Measurements from ENCODE around the gene VAMP8.
"Not testable (repeated sequence)": the region's sequence is repeated elsewhere in the genome, so short reads cannot be mapped to it uniquely, and the experiment has no call there.

The VAMP8 gene

GRCh38 chr2:85583667-85584353 is 6.4 kb downstream of the VAMP8 start:
- peak; percentile 35 for DNase-seq

- DNase-seq = peak; percentile 41
Observed at GRCh38 chr2:85584354-85584856, 7.0 kb downstream of the VAMP8 start, which contains the start of gene VAMP5. Gene VAMP5 (plus strand): TSS chr2:85584431. CDS start chr2:85584491, 60 bp downstream.

- no peak for DNase-seq
Observed at GRCh38 chr2:85584857-85585780, 7.7 kb downstream of the VAMP8 start.

GRCh38 chr2:85585781-85586105 is 8.4 kb downstream of the VAMP8 start:
- DNase-seq = no peak

- DNase-seq = peak; percentile 37
Observed at GRCh38 chr2:85588236-85588635, 10.8 kb downstream of the VAMP8 start.

DNA sequence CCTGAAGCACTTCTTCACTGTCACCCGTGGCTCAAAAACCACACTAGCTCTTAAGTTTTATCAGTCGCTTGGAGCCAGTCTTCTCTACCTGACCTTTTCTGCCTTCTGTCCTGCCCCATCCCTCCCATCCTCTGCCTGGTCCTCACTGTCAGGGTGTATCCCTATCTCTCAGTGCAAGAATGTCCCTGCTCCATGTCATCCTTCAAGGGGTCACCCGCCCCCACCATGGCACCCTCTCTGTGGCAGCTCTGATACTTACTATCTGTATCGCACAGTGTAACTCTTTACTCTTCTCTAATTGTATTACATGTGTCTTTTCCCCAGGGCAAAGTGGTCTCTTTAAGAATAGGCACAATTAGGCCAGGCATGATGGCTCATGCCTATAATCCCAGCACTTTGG is 11.3 kb downstream of the VAMP8 start:
- no peak for DNase-seq

DNA sequence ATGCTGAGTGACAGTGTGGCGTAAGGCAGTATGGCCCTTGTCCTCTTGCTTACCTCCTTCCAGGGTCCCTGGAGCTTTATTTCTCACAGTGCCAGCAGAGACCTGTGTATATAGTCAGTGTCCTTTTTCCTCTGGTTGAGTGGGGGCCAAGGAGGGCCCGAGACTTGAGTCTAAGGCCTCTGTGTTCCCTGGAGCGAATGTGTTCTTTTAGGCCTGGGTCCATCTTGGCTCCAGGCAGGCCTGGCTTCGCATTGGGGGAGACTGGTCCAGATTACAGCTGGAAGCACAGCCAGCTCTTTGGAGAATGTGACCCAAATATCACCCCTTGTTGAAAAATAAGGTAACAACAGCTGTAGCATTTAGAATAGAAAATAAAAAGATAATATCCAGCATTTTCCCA is 11.8 kb downstream of the VAMP8 start:
- no peak for DNase-seq

GRCh38 chr2:85589982-85590791 is 12.8 kb downstream of the VAMP8 start:
- no peak for DNase-seq

GRCh38 chr2:85590950-85591349 is 13.6 kb downstream of the VAMP8 start:
- DNase-seq = no peak

DNA sequence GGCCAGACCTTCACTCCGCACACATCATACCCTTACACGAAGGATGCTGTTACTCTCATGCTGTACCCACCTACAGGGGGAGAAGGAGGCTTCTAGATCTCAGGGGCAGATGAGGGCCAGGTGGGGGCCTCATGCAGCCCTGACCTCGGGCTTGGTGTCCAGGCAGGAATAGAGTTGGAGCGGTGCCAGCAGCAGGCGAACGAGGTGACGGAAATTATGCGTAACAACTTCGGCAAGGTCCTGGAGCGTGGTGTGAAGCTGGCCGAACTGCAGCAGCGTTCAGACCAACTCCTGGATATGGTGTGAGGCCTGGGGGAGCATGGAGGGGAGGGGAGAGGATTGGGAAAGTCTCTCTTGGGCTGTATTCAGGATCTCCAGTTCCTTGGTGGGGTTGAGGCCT is 14.2 kb downstream of the VAMP8 start:
- no peak for DNase-seq

GRCh38 chr2:85592299-85592698 is 14.9 kb downstream of the VAMP8 start:
- not testable (repeated sequence) for DNase-seq

DNA sequence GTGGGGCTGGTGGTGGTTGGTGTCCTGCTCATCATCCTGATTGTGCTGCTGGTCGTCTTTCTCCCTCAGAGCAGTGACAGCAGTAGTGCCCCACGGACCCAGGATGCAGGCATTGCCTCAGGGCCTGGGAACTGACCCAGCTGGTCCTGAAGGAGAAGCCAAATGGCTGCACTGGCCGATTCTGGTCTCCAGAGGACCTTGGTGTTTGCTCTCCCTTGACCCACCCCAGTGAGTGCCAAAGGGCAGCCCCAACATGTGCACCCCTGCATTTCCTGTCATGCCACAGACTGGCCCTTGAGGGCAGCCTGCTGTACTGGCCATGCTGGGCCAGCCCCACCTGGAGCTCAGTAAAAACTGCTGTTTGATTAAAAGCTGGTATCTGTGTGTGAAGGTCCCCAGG is 15.6 kb downstream of the VAMP8 start:
- DNase-seq = no peak

DNA sequence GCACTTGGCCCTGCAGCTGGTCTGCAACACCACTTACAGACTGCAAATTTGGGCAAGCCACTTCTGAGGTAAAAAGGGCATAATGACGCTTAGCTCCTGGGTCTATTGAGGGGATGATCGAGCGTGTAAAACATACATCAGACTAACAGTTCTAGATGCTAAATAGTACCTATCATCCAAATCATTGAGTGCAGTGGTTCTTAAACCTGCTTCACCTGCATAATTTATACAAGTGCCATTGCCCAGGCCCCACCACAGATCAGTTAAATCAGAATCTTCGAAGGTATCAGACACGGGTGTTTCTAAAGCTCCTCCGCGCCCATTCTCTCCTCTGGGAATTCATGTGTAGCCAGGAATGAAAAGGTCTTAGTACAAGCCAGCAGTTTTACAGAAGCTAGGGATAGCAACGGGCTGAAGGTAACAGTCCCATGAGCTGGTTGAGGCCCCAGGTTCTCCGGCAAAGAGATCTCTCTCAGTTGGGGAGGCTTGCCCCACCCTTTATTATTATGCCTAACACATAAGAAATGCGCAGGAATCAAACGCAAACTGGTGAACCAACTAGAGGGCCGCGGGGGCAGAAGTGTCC is 17.4 kb downstream of the VAMP8 start:
- DNase-seq = no peak

GRCh38 chr2:85595301-85596025 is 18.1 kb downstream of the VAMP8 start, which contains the start of gene RNF181:
Gene RNF181 (plus strand): TSS chr2:85595745. CDS start chr2:85595764, 19 bp downstream.
- peak; percentile 100 for DNase-seq

- DNase-seq = peak; percentile 38
Observed at GRCh38 chr2:85596026-85596333, 18.6 kb downstream of the VAMP8 start.

GRCh38 chr2:85596486-85597143 is 19.2 kb downstream of the VAMP8 start:
- DNase-seq = no peak

DNA sequence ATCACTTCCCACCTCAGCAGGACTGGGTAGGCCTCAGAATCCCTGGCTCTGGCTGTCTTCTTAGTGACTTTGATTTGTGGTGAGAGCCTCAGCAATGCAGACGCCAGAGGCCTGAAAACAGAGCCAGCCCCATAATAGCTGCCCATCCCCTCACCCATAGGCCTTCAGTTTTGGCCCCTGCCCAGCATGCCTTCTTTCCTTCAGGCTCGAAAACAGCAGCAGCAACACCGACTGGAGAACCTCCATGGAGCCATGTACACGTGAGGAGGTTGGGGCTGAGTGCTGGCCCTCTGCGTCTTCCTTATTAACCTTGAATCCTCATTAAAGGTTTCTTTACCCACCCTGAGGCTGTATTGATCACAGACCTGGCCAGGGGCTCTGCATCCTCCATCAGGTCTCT is 19.9 kb downstream of the VAMP8 start:
- no peak for DNase-seq

DNA sequence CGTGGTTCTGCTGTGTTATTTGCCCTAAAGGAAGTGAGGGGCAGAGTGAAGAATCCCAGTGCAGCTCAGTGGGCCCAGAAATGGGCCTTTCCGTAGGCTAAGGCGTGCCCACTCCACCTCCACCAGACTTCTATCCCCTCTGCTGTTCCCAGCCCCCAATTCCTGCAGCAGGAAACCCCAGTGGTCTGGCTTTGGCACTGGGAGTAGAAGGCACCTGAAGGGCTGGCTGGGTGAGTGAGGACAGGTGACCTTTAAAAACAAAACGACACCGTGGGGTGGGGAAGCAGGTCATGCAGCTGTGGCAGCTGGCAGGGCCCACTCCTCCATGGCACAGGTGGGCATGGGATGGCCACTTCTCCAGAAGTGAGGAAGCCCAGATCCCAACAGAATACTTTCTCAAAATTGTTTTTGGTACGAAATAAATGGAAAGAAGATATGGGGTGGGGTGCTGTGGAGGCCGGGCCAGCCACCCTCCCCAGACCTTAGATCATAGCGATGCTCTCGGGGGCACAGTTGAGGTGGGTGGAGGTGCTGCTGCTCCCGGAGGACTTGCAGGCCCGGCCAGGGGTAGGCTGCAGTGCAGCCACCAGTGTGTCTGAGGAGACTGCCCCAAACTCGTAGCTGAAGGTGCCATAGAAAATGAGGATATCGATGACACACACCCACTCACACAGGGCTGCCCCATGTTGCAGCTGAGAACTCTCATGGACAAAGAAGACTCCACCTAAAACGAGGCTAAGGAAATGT is 21.4 kb downstream of the VAMP8 start:
- DNase-seq = no peak

DNA sequence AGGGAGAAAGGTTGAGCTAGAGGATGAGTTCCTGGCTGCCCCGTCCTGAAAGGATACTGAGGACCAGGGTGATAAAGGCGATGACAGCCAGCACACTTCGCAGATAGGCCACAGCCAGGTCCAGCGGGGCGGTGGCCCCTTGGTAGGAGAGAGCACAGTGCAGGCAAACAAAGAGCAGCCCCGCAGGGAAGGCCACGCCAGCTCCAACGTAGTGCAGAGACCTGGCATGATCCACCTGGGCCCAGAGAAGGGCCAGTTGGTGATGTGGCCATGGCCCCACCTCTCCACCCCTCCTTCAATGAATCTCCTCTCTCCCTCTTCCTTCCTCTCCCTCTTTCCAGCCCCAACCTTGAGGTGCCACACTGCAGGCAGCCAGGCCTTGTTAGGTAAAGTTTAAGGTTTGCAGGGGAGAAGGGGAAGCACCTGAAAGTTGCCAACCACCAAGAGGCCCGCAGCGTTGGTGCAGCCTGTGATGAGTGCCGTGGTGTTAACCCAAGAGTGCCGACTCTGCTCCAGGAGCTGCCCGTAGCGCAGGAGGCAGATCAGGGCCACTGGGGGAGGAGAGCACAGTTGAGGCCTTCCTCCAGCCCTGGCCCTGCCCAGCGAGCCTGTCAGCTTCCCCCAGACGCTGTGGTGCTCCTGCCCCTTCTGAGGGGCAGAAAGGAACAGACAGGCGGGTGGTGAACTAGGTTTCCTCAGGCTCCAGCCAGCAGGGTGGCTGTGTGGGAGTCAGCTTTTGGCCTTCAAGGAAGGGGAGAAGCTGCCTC is 22.3 kb downstream of the VAMP8 start:
- DNase-seq = no peak

DNA sequence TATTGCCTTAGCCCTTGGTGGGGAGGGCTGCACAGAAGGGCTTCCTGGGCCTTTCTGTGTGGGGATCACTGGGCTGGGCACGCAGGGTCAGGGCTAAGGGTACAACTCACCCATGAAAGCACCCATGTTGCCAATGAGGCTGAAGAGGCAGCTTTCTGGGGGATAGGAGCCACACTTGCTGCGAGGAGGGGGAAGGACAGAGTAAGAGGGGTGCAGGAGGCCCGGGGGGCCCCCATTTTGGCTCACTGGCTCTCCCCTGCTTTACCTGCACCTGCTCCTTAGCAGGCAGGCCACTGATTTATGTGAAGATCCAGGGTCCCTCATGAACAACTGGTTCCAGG is 22.8 kb downstream of the VAMP8 start:
- DNase-seq = no peak

Measured in hematopoietic multipotent progenitor cell treated with erythropoietin and hydrocortisone succinate and interleukin-3 and kit ligand, for 6 days (in vitro differentiated cells).